HG03159 (cell line): Measurements from ENCODE around the gene RABL6.
"Not testable (repeated sequence)": the region's sequence is repeated elsewhere in the genome, so short reads cannot be mapped to it uniquely, and the experiment has no call there.

ENCODE experiments used
- ATAC-seq: cut with Tn5 transposase; IDR thresholded peaks from one replicate; pipeline ENCODE4 v1.9.1; 2021; ENCODE audit warnings: mild to moderate bottlenecking, moderate library complexity; ENCODE audit not compliant: unreplicated experiment

The RABL6 gene, protein sequence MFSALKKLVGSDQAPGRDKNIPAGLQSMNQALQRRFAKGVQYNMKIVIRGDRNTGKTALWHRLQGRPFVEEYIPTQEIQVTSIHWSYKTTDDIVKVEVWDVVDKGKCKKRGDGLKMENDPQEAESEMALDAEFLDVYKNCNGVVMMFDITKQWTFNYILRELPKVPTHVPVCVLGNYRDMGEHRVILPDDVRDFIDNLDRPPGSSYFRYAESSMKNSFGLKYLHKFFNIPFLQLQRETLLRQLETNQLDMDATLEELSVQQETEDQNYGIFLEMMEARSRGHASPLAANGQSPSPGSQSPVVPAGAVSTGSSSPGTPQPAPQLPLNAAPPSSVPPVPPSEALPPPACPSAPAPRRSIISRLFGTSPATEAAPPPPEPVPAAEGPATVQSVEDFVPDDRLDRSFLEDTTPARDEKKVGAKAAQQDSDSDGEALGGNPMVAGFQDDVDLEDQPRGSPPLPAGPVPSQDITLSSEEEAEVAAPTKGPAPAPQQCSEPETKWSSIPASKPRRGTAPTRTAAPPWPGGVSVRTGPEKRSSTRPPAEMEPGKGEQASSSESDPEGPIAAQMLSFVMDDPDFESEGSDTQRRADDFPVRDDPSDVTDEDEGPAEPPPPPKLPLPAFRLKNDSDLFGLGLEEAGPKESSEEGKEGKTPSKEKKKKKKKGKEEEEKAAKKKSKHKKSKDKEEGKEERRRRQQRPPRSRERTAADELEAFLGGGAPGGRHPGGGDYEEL

DNA sequence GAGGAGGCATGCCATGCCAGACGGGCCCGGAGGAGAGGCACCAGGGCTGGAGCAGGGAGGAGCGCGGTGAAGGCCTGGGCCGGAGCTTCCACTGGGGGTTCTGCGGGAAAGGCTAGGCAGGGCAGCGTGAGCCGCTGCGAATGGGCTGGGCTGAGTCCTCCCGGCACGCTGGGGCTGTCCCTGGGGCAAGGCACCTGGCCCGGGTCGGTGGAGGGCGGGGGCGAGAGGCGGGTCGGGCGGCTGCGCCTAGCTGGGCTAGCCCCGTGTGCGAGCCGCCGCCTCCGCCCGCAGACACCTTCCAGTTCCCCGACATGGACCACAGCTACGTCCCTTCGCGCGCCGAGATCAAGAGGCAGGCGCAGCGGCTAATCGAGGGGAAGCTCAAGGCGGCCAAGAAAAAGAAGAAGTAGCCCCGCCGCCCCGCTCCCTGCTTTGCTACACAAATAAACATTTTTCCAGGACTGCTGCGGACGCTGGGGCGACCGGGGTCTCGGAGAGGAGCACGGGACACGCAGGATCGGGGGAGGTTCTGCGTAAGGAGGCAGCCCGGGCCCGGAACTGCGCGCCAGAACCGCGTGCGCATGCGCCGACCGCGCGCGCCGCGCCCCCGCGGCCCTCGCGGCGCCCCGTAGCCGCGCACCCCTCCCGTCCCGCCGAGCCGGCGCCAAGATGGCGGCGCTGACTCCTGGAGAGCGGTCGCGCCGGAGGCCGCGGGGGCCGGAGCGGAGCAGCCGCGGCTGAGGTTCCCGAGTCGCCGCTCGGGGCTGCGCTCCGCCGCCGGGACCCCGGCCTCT lies at the start of gene RABL6:
Gene RABL6 (plus strand): TSS at position 668 of the 794 bp plus-strand sequence. CDS start 249 bp downstream, outside the sequence.
- ATAC-seq, result peak; percentile 71

DNA sequence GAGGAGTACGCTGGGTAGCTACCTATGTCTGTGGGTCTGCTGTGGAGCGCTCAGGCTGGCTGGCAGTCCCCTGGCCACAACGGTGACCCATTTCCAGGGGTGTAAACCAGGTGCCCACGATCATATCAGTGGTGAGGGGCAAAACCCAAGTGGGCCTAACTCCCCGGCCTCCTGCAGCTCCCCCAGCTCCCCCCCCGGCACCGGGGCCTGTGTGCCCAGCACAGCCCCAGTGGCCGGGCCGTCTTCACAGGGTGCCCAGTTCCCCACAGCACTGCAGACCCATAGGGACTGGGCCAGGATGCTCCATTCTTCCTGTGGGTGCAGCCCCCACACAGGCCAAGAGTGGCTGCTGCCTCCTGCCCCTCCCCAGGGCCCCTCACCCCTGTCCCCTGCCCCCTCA lies 48.7 kb upstream of the RABL6 start:
- no peak for ATAC-seq

DNA sequence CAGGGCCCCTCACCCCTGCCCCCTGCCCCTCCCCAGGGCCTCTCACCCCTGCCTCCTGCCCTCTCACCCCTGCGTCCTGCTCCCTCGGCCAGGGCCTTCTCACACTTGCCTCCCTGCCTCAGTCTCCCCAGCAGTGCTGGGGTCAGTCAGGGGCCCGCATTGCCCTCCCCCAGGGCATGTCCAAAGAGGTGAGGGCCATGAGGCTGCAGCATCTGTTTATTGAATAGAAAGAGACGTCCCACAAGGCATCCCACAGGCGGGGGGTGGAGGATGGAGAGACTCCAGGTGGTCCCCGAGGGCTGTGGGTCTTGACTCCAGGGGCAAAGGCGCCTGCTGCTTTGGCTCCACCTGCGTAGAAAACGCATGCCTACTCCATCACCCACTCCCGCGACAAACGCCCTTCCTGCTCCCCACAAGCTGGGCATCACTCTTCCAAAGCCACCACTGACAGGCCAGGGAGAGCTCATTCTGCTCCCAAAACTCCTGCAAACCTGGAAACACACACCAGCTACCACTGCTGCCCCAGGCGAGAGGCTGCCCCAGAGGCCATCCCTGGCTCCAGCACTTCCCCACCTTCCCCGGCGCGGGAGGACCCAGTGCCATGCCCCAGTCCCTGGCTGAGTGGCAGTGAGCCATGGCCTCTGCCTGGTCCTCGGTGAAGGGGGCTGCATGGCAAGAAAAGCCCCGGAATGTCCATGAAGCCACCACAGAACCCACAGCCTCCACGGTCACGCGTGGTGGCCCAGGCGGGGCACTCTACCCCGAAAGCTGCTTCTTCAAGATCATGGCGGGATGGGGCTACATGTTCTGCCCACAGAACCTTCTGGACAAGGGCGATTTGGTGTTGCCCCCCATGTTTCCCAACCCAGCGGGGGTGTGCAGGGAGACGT lies 48.1 kb upstream of the RABL6 start:
- no peak for ATAC-seq

DNA sequence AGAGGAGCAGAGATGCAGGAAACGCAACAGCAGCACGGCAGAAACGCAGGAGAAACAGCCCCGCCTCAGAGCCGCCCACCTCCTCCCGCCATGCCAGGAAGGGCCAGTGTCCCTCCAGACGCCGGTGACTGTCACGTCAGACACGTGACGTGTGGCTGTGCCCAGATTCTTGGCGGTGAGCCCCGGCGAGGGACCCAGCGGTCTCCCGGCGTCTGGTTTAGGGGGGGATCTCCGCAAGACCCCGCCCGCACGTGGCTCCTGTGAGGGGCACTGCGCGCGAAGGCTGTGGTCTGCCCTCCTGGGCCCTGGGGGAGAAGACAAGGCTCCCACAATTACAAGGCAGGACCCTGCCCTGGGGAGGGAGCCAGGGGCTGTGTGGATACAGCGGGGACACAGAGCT lies 47.3 kb upstream of the RABL6 start:
- ATAC-seq, result no peak

DNA sequence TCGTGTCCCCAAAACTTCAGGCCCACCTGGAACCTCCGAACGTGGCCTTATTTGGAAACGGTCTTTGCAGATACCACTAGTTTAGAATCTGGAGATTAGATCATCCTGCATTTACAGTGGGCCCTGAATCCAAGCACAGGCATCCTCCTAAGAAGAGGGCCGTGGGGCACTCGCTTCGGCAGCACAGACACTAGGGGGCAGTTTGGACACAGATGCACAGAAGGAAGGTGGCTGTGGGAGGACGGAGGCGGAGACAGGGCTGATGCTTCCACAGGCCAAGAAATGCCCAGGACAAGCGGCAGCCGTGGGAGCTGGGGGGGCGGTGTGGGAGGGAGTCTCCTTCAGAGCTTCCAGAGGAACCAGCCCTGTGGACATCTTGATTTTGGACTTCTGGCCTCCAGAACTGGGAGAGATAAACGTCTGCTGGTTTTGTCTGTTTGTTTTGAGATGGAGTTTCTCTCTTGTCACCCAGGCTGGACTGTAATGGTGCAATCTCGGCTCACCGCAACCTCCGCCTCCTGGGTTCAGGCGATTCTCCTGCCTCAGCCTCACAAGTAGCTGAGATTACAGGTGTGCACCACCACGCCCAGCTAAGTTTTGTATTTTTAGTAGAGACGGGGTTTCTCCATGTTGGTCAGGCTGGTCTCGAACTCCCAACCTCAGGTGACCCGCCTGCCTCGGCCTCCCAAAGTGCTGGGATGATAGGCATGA lies 46.8 kb upstream of the RABL6 start:
- not testable (repeated sequence) for ATAC-seq

DNA sequence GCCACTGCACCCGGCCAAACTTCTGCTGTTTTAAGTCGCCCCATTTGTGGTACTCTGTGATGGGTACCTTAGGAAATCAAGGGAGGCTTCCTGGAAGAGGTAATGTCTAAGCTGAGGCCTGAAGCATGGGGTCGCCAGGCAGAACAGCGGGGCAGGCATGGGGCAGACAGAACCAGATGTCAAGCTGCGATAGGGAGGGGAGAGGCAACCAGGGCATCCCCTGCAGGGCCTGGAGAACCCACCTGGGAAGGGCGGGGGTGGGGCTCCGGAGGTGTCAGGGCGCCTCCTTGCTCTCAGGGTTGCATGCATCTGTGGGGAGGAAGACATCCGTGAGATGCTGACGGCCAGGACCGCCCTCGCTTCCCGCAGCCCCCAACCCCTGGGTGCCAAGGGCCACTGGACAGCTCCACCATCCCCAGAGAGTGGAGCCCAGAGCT lies 46.2 kb upstream of the RABL6 start:
- ATAC-seq, result no peak

DNA sequence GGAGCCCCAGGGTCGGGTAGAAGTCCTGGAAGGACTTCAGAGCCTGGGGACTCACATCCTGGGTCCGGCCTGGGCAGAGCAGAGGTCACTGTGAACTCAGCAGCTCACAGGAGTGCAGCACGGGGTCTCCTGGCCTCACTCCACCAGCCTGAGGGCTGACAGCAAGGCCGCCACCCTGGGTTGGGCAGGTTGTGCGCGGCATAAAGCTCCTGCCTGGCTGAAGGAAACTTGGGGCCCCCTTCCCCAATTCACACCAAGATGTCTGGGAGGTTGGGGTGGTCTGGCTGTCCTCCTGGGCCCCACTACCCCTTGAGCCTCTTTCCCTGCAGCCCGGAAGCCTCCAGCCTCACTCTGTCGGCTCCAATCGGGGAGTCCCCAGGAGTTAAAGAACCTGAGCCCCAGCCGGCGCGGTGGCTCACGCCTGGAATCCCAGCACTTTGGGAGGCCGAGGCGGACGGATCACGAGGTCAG lies 45.5 kb upstream of the RABL6 start:
- ATAC-seq, result no peak

DNA sequence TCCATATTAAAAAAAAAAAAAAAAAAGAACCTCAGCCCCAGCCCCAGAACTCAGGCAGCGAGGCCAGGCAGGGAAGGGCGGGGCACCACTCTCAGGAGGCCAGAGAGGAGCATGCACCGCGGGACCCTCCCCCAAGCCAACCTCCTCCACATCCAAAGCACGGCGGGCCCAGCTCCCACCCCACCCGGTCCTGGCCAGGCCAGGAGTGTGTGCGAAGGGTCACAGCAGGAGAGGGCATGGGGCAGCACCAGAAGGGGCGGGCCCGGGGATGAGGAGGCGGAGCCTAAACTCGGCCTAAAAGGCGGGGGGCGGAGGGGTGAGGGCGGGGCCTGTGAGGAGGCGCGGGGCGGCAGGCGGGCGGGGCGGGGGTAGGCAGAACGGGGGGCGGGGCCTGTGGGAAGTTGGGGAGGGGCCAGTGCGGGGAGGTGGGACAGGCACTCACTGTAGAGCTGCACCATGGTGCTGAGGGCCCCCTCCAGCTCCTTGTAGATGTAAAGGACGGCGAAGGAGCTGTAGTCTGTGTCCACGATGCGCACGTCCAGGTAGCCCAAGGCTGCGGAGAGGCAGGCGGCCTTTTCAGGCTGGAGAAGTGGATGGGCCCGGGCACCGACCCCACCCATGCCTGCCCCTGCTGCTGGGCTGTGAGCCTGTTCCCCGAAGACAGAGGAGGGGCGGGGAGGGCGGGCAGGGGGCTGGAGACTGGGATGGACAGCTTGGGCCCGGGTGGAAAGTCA lies 44.7 kb upstream of the RABL6 start:
- ATAC-seq, result no peak

DNA sequence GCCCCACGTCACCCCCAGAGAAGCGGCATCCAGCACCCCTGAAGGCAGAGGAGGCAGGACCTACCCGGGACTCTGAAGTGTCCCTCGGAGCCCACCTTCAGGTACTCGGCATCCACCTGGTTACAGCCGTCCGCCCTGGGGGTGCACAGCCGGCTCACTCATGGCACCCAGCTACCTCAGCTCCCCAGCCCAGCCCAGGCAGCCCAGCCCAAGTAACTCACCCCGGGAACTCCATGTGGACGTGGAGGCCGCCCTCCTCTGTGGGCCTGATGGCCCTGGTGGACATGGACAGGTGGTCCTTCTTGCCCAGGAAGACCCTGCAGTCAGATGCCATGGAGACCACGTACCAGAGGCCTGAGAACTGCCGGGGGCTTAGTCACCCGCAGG lies 44.1 kb upstream of the RABL6 start:
- ATAC-seq, result no peak

DNA sequence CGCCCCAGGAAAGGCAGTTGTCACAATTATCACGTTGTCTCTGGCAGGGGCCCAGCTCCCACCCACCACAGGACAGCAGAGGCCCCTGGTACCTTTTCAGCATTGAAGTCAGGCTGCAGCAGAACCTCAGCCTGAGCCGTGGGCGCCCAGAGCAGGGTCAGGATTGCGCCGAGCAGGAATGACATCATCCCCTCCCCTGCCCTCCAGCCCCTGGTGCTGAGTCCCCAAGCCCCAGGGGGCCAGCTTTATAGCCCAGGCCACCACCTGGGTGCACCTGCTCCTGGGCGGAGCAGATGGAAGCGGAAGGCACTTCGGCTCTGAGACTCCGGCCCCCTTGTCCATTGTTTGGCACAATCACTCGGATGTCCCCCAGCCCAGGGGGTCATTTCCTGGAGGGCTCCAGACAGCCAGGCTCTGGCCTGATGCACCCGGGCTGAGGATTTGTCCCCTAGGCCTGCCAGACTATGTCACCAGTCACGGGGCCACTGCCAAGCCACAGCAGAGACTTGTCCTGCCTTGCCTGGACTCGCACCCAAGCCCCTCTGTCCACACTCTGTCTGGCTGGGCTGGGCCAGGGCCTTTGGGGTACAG lies 43.4 kb upstream of the RABL6 start, which contains the start of gene LCN15:
Gene LCN15 (minus strand): TSS at position 218 of the 591 bp plus-strand sequence. CDS start 30 bp downstream, at position 188.
- no peak for ATAC-seq

DNA sequence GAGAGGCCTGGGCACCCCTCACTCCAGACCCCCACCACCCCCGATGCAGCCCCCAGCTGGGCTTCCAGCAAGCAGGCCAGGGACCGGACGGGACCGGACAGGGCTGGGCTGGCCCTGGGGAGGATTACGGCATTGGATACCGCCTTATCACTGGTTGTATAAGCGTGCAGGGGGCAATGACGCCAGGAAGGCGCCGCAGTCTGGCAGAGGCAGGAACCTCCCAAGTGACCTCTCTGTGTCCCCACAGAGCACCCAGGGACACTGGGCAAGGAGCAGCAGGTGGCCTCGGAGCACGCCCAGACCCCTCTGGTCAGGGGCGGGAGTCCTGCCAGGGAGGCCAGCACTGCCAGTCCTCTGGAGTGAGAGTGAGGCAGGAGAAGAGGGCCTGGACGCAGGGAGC lies 42.7 kb upstream of the RABL6 start:
- no peak for ATAC-seq

DNA sequence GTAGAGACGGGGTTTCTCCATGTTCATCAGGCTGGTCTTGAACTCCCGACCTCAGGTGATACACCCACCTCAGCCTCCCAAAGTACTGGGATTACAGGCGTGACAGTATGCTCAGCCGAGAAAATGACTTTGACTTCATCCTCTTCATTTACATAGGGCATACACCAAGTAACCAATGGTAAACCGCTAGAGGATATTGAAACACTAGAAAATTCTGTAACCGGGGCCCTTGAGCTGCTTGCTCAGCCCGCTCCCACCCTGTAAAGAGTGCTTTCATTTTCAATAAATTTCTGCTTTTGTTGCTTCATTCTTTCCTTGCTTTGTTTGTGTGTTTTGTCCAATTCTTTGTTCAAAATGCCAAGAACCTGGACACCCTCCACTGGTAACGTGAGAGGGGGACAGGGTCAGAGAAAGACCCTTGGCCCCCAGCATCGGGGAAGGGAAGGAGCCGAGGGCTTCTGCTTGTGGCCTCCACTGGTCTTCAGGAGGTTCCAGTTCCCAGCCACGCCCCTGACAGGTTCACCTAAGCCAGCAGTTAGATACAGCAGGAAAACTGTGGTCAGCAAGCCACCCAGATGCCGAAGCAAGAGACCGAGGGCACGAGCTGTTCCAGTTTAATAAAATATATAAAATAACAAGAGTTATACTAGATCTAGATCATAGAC lies 41.9 kb upstream of the RABL6 start:
- peak; percentile 45 for ATAC-seq

DNA sequence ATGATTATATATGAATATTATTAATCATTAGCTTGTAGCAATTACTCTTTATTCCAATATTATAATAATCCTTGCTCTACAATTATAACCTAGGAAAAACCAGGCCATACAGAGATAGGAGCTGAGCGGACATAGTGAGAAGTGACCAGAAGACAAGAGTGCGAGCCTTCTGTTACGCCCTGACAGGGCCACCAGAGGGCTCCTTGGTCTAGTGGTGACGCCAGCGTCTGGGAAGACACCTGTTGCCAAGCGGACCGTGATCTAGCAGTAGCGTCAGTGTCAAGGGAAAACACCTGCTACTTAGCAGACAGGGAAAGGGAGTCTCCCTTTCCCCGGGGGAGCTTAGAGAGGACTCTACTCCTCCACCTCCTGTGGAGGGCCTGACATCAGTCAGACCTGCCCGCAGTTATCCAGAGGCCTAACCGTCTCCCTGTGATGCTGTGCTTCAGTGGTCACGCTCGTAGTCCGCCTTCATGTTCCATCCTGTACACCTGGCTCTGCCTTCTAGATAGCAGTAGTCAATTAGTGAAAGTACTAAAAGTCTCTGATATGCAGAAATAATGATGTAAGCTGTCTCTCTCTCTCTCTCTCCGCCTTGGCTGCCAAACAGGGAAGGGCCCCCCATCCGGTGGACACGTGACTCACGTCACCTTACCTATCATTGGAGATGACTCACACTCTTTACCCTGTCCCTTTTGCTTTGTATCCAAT lies 41.2 kb upstream of the RABL6 start:
- ATAC-seq, result not testable (repeated sequence)

DNA sequence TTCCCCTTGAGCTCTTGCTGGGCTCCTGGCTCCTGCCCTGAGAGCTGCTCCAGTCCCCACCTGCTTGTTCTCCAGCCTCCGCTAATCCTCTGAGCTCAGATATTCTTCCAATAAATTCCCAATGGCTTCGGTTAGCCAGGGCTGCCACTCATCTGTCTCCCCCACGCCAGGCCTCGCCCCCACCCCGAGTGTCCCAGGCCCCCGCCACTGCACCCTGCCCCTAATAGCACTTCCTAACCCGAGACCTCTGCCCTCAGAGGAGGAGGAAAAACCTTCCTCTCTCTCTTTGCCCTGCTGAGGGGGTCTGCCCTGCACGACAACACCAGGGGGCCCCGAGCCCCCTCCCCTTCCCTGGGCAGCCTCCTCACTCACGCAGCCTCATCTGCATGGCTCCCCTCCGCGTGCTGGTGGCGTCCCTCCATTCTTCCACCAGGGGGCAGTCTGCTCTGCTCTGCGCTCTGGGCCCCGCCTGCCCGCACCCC lies 38.0 kb upstream of the RABL6 start:
- ATAC-seq, result no peak

DNA sequence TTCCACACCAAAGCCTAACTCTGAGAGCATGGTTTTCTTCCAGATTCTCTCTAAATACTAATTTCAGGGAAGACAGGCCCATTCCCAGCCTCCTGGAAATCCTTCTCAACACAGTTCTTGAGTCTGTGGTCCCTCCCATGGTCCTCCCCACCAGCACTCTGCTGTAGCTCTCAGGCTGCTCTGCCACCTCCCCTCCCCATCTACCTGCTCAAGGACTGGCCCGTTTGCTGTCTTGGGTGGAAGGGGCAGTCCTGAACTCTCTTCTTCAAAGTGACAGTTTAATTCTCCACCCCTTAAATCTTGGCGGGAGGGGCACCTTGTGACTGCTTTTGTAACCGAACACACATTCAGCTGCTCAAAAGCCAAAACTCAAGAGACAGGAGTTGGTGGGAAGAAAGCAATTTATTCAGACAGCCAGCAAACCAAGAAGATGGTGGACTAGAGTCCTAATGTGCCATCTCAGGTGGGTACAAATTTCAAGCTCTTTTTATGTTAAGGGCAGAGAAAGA lies 35.8 kb upstream of the RABL6 start:
- ATAC-seq, result no peak

DNA sequence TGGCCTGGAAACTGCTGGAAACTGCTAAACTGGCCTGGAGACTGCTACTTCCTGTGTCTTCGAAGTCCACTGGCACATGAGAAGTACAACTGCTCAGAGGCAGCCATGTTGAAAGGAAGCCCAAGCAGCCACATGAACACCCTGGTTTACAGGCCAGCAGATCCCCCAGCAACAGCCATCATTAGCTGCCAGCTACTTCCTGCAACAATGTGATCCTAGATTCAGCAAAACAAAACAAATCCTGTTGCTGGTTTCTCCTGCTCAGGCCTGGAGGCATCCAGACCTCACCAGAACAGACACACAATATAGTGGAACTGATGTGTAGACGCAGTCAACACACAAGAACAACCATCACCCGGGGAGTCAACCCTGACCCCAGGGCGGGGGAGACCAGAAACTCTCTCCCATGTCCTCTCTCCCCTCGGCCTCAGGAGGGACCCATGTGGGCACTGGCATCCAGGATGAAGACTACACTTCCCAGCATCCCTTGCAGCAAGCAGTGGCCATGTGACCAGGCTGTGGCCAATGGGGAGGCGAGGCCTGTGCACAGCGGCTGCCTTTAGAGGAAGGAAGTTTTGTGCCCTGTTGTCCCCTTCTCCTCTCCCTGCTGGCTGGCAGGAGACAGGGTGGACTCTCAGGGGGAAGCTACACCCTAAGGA lies 34.2 kb upstream of the RABL6 start:
- no peak for ATAC-seq
